ENCODE results near the gene PREX1. TPM values are rescaled to one million over a fixed set of nuclear protein-coding genes. Genes with fewer than 3 reads are reported as not detected.

PREX1 gene
- total RNA-seq, 1 experiment from 2014 or later, result 3.3 TPM

DNA sequence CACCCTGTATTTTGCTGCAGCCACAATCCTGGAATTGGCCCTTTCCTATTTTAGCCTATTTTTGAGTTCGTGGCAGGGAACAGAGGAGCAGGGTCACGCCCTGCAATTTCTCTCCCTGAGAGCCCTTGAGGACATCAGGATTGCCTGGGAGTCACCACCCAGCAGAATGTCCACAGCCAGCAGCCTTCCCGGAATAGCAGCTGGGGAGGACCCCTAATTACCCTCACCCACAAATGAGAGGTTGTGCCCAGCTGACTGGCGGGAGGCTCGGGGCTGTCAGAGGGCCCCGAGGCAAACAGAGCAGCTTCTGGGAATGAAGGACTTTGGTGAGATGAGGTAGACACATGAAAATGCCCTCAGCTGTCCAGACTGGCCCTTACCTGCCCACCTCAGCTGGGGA is 165.1 kb downstream of the PREX1 start:
- ChIA-PET POLR2A (ENCODE audit: unreplicated experiment) (no interaction called here), CTCF (no interaction called here)
- no peak overlapping the region for H3K4me3 ChIP-seq
- no TSS peak for BruUV-seq (replicated peaks)
- no peaks in the 10 kb centered on the region for H3K27me3 ChIP-seq (ENCODE audit: insufficient read depth, low read depth)
- no peak overlapping the region for H3K27ac ChIP-seq
- H2AFZ ChIP-seq, result no peak overlapping the region
- no peak for DNase-seq
- no peaks in the 10 kb centered on the region for H3K4me1 ChIP-seq (replicated peaks; ENCODE audit: insufficient read depth)
- TF ChIP-seq EZH2 (IDR thresholded peaks at IDR 0.05; ENCODE audit: low read depth) (no peak), CTCF (conservative IDR thresholded peaks at IDR 0.05) (no peak)
- no peaks in the 10 kb centered on the region for H3K9me2 ChIP-seq (ENCODE audit: insufficient read depth)
- no peak overlapping the region for H3K4me2 ChIP-seq
- H4K20me1 ChIP-seq (ENCODE audit: insufficient read depth), result no peaks in the 10 kb centered on the region
- intact Hi-C loops (cut with micrococcal nuclease; ENCODE audit: unreplicated experiment), result no loop called here
- 0 out of 2 replicates have a peak, but pooled peaks cover 4% of the 10 kb centered on the region for H3F3A ChIP-seq (ENCODE audit: insufficient read depth, low read depth)
- no peaks in the 10 kb centered on the region for H3K36me3 ChIP-seq (ENCODE audit: low read depth)
- no peaks in the 10 kb centered on the region for H3K9me3 ChIP-seq (ENCODE audit: insufficient read depth, low read depth)
- H3K79me2 ChIP-seq (ENCODE audit: low read depth), result no peaks in the 10 kb centered on the region

DNA sequence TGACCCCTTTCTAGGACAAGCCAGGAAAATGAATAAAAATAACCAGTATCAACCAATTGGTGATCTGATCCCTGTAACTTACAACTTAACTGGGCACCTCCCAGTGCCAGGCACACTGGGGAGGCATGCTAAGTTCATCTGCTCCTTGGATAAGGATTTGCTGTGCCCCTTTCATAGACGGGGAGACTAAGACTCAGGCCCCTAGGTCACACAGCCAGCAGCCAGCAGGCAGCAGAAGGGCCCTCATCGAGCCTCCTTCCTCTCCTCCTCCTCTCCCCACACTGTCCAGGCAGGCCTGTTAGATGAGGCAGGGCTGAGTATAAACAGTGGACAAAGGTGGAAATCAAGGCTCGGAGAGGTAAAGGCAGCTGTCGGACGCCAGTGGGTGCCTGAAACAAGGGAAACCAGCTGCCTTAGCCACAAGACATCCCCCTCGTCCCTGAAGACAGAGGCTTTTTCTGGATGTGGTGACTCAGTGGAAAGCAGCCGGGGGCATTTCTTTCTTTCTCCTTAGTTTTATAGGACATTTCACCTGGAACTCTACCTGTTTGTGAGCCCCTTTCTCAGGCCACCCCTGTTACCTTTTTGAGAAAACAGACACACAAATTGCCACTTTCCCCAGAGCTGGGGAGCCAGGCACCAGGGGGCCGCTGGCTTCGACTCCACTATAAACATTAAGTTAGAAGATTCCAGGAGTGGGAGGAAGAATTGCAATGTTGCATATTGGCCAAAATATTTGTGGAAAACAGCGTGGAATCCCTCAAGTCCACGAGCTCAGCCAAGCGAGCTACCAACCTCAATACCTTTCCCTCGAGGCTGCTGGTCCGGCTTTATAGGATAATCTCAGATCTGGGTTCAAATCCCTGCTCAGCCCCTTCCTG is 166.0 kb downstream of the PREX1 start:
- H3F3A ChIP-seq (ENCODE audit: insufficient read depth, low read depth), result 0 out of 2 replicates have a peak, but pooled peaks cover 4% of the 10 kb centered on the region
- POLR2A ChIA-PET (ENCODE audit: unreplicated experiment), result no interaction called here

DNA sequence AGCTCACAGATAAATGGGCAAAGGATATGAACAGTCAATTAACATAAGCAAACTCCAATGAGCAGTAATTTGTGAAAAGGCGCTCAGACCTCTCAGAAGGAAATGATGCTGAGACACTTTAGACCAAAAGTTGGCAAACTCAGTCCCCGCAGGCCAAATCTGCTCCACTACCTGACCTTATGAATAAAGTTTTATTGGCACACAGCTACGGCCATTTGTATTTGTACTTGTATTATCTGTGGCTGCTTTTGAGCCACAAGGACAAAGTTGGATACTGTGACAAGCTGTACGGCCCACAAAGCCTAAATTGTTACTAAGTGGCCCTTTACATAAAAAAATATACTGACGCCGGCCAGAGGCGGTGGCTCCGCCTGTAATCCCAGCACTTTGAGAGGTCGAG is 167.0 kb downstream of the PREX1 start:
- H3K9me3 ChIP-seq (ENCODE audit: insufficient read depth, low read depth), result no peaks in the 10 kb centered on the region
- no TSS peak for BruUV-seq (replicated peaks)

More for the DNA sequence above, 166.0 kb downstream of the PREX1 start:
- no peak overlapping the region for H3K4me3 ChIP-seq
- H3K4me1 ChIP-seq (replicated peaks; ENCODE audit: insufficient read depth), result no peaks in the 10 kb centered on the region
- H2AFZ ChIP-seq, result no peak overlapping the region
- intact Hi-C loops (cut with micrococcal nuclease; ENCODE audit: unreplicated experiment), result no loop called here
- H3K79me2 ChIP-seq (ENCODE audit: low read depth), result no peaks in the 10 kb centered on the region
- no peak overlapping the region for H3K27ac ChIP-seq
- no peaks in the 10 kb centered on the region for H4K20me1 ChIP-seq (ENCODE audit: insufficient read depth)
- TF ChIP-seq CTCF (conservative IDR thresholded peaks at IDR 0.05), result no peak
- no peak for TF ChIP-seq EZH2 (IDR thresholded peaks at IDR 0.05; ENCODE audit: low read depth)
- no peaks in the 10 kb centered on the region for H3K9me3 ChIP-seq (ENCODE audit: insufficient read depth, low read depth)
- no TSS peak for BruUV-seq (replicated peaks)
- no peaks in the 10 kb centered on the region for H3K9me2 ChIP-seq (ENCODE audit: insufficient read depth)
- H3K36me3 ChIP-seq (ENCODE audit: low read depth), result no peaks in the 10 kb centered on the region
- H3K27me3 ChIP-seq (ENCODE audit: insufficient read depth, low read depth), result no peaks in the 10 kb centered on the region
- CTCF ChIA-PET, result no interaction called here
- no peak for DNase-seq
- no peak overlapping the region for H3K4me2 ChIP-seq

More for the DNA sequence above, 167.0 kb downstream of the PREX1 start:
- no peak overlapping the region for H2AFZ ChIP-seq
- no peaks in the 10 kb centered on the region for H3K36me3 ChIP-seq (ENCODE audit: low read depth)
- H3K79me2 ChIP-seq (ENCODE audit: low read depth), result no peaks in the 10 kb centered on the region
- no peak overlapping the region for H3K4me2 ChIP-seq
- H3K27ac ChIP-seq, result no peak overlapping the region
- CTCF ChIA-PET, result interaction anchor here (0.5 kb wide), 1 partner anchor 244 kb away, joined by 7 read pairs; no protein-coding TSS in a partner anchor
- POLR2A ChIA-PET (ENCODE audit: unreplicated experiment), result no interaction called here
- H3K4me1 ChIP-seq (replicated peaks; ENCODE audit: insufficient read depth), result no peaks in the 10 kb centered on the region
- H3K9me2 ChIP-seq (ENCODE audit: insufficient read depth), result no peaks in the 10 kb centered on the region
- H3F3A ChIP-seq (ENCODE audit: insufficient read depth, low read depth), result 0 out of 2 replicates have a peak, but pooled peaks cover 4% of the 10 kb centered on the region
- no peaks in the 10 kb centered on the region for H4K20me1 ChIP-seq (ENCODE audit: insufficient read depth)
- no peak for DNase-seq
- intact Hi-C loops (cut with micrococcal nuclease; ENCODE audit: unreplicated experiment), result no loop called here
- no peaks in the 10 kb centered on the region for H3K27me3 ChIP-seq (ENCODE audit: insufficient read depth, low read depth)
- no peak overlapping the region for H3K4me3 ChIP-seq
- TF ChIP-seq EZH2 (IDR thresholded peaks at IDR 0.05; ENCODE audit: low read depth), result no peak
- TF ChIP-seq CTCF (conservative IDR thresholded peaks at IDR 0.05), result no peak

Data from PC-9 (cell line).